HL-60/S4 treated with retinoic acid at 250 ng/mL for 4 days and 3 days (cell line): ENCODE measurements around the gene MBP.
"Not testable (repeated sequence)": the region's sequence is repeated elsewhere in the genome, so short reads cannot be mapped to it uniquely, and the experiment has no call there.

Experiments
- in situ Hi-C: fragments of 300-500 bp; cut with MboI; formaldehyde crosslinking; loops from 2 replicates; pipeline ENCODE4 v1.7.0; 2022; ENCODE audit warnings: low sequenced_read_pairs

The MBP gene

DNA sequence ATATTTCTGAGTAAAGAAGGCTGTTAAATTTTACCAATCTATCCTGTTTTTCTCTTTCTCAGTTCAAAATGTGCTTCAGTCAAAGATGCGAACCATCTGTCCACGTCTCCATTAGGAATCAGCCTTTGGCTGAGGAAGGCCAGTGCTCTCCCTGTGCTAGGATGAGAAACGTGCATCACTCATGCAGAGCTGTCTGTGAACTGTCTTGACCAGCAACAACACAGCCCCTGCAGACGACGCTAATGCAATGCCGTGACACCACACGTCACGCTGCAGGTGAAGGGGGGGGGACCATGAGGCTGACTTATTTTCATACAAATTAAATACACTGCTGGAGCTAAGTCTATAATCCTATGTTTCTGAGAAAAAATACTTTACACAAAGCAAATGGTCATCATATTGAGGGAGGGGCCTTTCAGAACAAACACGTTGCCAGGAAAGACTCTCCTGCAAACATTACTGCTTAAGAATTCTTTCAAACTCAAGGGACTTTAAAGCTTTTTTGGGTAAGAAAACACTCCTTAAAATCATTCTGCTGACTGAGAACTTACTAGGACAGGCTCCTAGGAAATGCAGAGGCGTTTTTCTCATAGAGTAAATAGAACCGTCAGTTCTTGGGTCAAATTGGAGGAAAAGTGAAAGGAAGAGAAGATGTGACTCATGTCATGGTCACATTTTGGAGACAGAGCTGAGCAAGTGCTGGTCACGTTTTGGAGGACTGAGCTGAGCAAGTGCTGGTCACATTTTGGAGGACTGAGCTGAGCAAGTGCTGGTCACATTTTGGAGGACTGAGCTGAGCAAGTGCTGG, 97.0 kb downstream of the MBP start:
- in situ Hi-C loops, result no loop called here

DNA sequence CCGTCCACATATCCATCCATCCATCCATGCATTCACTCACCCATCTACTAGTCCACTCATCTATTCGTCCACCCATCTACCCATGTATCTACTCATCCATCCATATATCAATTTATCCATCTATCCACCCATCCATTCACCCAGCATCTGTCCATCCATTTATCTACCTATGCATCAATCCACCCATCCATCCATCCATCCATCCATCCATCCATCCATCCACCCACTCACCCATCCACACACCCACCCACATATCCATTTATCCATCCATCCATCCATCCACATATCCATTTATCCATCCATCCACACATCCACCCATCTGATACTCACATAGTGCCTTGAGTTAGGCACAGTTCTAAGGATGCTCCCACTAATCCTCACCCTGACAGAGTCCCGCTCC, 99.0 kb downstream of the MBP start:
- in situ Hi-C loops, result no loop called here

GRCh38 chr18:77032181-77032701, 100.3 kb downstream of the MBP start:
- in situ Hi-C loops, result no loop called here

- in situ Hi-C loops, result no loop called here
Measured at GRCh38 chr18:77031662-77032061, 100.9 kb downstream of the MBP start.

DNA sequence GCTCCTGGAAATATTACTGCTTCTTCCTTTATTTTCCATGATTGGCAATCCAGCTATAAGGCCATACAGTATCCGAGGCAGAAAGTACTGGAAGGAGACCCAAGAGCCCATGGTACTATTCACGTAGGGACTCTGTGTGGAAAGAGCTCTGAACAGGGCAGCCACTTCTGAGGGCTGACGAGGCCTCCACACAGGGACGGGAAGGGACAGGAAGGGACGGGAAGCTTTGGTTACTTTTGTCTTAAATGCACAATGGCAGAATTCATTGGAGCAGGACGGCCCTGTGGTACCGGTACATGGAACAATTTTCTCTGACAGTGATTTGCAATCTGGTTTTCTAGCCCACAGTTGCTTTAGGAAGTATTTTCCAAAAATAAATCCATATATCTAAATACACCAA, 102.4 kb downstream of the MBP start:
- in situ Hi-C loops, result no loop called here

DNA sequence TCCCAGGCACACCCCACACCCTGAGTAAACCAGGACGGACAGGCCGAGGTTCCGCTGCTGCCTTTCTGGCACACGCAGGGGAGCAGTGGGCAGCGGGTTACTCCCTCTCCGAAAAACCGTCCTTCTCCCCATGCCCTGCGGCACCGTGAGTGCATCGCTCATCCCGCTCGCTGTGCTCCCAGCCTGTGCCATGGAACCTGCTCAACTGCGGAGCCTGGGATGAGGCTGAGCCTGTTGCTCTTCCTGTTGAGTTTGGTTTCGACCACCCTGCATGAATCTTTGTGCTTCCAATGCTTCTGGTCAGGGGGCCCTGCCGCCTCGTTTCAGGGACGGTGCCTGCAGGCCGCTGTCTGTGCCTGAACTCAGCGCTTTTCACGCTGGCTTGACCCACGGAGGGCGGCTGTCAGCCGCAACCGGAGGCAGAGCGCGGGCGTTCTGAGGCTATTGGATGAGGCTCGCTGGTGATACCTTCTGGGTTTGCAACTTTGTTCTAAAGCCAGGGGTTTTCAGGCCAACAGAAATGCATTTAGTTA, 106.7 kb downstream of the MBP start:
- in situ Hi-C loops, result no loop called here

GRCh38 chr18:77025123-77025522, 107.5 kb downstream of the MBP start:
- in situ Hi-C loops, result no loop called here

GRCh38 chr18:77024476-77024875, 108.1 kb downstream of the MBP start:
- in situ Hi-C loops, result no loop called here

DNA sequence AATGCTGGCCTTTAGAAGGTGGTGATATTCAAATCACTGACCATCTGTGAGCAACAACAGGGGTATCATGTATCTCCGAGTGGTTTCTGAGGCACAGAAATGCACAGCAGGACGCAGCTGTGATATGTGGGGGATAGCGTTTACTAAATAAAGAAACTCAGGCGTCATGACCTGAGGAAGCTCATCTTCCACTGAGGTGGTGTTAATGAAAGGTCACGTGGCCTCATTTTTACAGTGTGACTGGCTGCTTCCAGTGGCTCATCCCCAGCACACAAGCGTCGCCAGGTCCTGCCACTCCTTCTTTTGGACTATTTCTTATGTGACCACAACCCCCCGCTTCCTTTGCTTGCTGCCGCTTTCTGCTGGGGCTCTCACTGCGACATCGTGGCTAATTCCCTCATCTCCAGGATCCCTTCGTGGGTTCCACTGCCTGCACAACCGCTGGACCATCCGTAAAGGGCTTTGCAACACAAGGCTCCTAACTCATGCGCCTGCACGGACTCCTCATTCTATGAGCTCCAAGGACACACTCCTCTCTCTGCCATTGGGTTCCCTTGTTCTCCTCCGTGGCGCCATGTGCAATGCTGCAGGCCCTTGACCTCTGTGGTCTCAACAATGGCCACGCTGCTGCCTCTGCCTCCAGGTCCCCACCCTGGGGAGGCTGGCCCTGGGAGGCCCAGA, 109.3 kb downstream of the MBP start:
- in situ Hi-C loops, result no loop called here

GRCh38 chr18:77022556-77022955, 110.0 kb downstream of the MBP start:
- in situ Hi-C loops, result no loop called here

DNA sequence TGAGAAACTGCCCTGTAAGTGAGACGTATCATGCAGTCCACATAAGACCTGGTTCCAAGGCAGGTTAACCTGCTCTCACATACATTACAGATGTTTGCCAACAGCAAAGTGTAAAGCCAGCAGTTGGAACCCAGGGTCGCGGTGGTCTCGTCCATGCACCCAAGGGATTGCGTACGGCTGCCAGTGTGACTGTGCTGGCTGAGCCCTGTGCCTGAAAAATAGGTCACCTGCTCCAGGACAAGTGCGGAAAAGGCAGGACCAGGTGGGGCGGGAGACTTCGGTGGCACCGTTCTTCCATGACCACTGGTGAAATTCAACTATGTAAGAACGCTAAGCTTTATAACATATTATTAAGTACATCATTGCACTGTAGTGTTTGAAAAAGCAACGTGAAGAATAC, 110.5 kb downstream of the MBP start:
- in situ Hi-C loops, result no loop called here

- in situ Hi-C loops, result not testable (repeated sequence)
Measured at GRCh38 chr18:77021478-77021877, 111.1 kb downstream of the MBP start.

DNA sequence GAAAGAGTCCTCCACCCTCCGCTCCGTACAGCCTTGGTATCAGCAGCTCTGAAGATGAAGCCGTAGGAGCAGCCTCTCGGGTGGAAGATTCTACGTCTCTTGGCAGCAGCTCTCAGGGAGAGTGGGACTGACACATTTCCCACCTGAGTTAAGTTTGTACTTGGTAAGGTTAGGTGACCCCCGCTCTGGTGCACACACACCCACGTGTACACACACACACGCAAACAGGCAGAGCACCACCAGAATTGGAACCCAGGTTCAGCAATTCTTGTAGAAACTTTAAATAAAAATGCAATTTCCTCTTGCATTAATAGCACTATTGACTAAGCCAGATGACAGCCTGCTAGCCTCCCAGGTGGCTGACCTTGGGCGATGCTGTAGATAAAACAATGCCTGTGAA, 111.5 kb downstream of the MBP start:
- in situ Hi-C loops, result no loop called here

DNA sequence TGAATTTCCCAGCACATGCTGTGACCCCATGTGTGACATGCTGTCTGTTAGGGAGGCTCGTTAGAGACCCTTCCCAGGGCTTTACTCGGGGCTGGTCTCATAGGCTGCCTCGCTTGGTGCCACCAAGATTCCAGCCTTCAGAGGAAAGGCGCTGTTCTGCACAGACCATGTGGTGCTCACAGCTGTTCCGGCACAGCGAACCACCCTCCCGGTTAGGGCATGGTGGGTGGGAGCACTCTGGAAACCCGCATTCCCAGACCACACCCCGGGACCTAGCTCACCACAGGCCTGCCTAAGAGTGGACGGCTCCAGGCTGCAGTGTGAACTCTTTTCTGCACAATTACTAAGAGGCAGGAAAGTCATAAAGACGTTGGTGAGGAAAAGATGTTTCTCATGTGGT, 112.0 kb downstream of the MBP start:
- in situ Hi-C loops, result no loop called here

DNA sequence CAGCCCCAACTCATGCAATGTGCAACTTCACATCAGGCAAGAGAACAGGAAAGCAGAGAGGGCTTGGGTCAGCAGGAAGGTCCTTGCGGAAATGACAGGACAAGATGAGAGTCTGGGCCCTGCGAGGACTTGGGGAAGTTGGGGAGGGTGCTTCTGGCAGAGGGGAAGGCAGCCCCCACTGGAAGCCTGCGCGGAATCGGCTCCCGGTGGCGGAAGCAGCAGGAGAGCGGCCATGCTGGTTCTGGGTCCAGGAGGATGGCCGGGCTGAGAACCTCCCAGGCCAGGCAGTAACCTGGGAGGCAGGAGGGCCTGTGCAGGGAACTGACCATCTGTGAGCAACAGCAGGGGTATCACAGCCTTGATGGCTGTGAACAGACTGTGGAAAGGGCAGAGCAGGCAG, 112.9 kb downstream of the MBP start:
- in situ Hi-C loops, result no loop called here

DNA sequence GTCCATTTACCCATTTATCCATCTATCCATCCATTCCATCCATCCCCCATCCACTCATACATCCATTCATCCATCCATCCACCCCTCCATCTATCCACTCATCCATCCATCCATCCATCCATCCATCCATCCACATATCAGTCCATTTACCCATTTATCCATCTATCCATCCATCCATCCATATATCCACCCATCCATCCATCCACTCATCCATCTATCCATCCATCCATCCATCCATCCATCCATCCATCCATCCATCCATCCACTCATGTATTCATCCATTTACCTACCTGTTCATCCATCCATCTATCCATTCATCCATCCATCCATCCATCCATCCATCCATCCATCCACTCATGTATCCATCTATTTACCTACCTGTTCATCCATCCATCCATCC, 113.9 kb downstream of the MBP start:
- in situ Hi-C loops, result not testable (repeated sequence)

- in situ Hi-C loops, result no loop called here
Measured at GRCh38 chr18:77017355-77017754, 115.2 kb downstream of the MBP start.

DNA sequence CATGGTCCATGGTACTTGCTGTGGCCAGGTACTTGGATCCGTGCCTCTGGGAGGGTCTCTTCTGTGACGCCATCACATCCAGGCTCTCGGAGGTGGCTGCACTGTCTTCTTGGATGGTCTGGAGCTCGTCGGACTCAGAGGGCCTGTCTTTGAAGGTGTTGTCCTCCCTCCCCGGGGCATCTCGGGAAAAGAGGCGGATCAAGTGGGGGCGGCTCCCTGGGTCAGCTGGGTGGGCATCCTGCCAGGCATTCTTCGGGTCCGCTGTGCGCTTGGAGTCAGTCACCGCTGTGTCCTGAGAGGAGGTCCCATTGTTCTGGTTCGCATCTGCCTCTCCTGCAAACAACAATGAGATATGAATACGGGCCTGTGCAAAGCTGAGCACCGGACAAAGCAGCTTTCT, 115.6 kb downstream of the MBP start:
- in situ Hi-C loops, result no loop called here

- in situ Hi-C loops, result no loop called here
Measured at GRCh38 chr18:77015771-77016710, 116.5 kb downstream of the MBP start.

- in situ Hi-C loops, result no loop called here
Measured at GRCh38 chr18:77015169-77015568, 117.4 kb downstream of the MBP start.

DNA sequence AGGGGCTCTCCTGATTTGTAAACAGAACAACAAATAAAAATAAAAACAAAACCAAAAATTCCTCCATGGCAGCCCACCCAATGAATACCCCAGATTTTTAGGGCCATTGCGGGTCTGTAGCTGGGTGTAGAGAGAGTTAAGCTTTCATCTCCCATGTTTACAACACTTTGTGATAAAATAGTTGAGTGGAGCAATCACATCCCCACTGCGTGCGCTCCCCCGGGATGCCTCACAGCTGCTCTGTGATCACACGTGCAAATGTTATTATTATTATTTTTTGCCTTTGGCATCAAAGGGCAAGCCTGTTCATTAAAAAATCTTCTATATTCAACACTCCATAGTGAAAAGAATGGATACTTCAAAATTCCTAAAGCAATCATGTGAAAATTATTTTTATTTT, 118.0 kb downstream of the MBP start:
- in situ Hi-C loops, result no loop called here
